ENCODE measurements around the gene ABCC3. TPM values are rescaled to one million over a fixed set of nuclear protein-coding genes. Genes with fewer than 3 reads are reported as not detected.

Gene ABCC3
- total and polyA plus RNA-seq, 9 of the 15 experiments (the other 6 are each of a cell fraction or from before 2014, with no cell fraction given) = 0.03 to 1.6 (median 0.42) TPM; not detected in 5

GRCh38 chr17:50737118-50737698 is 102.5 kb downstream of the ABCC3 start (continued):
- no peak for TF ChIP-seq VEZF1 (CRISPR knock-in tag; IDR thresholded peaks at IDR 0.05)
- TF ChIP-seq KLF13 (tag; IDR thresholded peaks at IDR 0.05; ENCODE audit: borderline replicate concordance, low read depth) = no peak
- TF ChIP-seq ZNF133 (CRISPR knock-in tag; IDR thresholded peaks at IDR 0.05) = no peak
- TF ChIP-seq ZNF655 (CRISPR knock-in tag; IDR thresholded peaks at IDR 0.05) = no peak
- no peak for TF ChIP-seq JUN (IDR thresholded peaks at IDR 0.05; ENCODE audit: borderline replicate concordance, low read depth, low read length)
- no peak for TF ChIP-seq JUN (CRISPR knock-in tag; IDR thresholded peaks at IDR 0.05; ENCODE audit: borderline replicate concordance)
- no peak for TF ChIP-seq BHLHE40 (IDR thresholded peaks at IDR 0.05; ENCODE audit: low read length)

GRCh38 chr17:50739098-50739497 is 104.4 kb downstream of the ABCC3 start:
- in situ Hi-C loops (cut with MboI) (no loop called here), intact Hi-C loops (cut with micrococcal nuclease) (no loop called here)
- no peaks in the 10 kb centered on the region; the same call in 1 of the 2 replicates for H4K20me1 ChIP-seq (replicated peaks; ENCODE audit: control insufficient read depth, insufficient read depth, low read length)
- TSS peak; percentile 8 for BruUV-seq (replicated peaks)
- WGBS (ENCODE audit: insufficient coverage, low coverage, missing lambda C conversion rate) = 71% methylated on average over 2 of the region's 2 CpGs
- H3K9me3 ChIP-seq (replicated peaks; ENCODE audit: control insufficient read depth, insufficient read depth, low read depth, low read length) = no peaks in the 10 kb centered on the region
- H2AFZ ChIP-seq (ENCODE audit: low read depth, low read length) = no peak overlapping the region
- no peaks in the 10 kb centered on the region for H3K4me1 ChIP-seq (replicated peaks in 1 of 2; ENCODE audit: control insufficient read depth in 2 of 2, insufficient read depth in 2 of 2, low read length in 2 of 2)
- POLR2A ChIA-PET = interaction anchor here (0.6 to 1.1 kb wide), 4 partner anchors 11 to 128 kb away, joined by 3 read pairs; partner anchors contain the start of gene WFIKKN2
- H3K27me3 ChIP-seq (ENCODE audit: control insufficient read depth in 2 of 2, insufficient read depth in 2 of 2, low read length in 2 of 2) = no peaks in the 10 kb centered on the region
- FAIRE-seq = no peak
- H3K27ac ChIP-seq (ENCODE audit: extremely low read depth, low read depth, low read length) = no peak overlapping the region
- no peak for ATAC-seq
- DNase-seq (ENCODE audit: extremely low read depth in 1 of 4, low spot score in 3 of 4) = no peak
- H3K9ac ChIP-seq (ENCODE audit: insufficient read depth in 1 of 2, low read depth in 2 of 2, low read length in 2 of 2) = no peak overlapping the region
- H3K4me2 ChIP-seq (ENCODE audit: insufficient read depth, low read length) = no peak overlapping the region
- CTCF ChIA-PET (ENCODE audit: low intra/inter-chr PET ratio) = no interaction called here
- peaks cover 91% of the 10 kb centered on the region for H3K36me3 ChIP-seq (ENCODE audit: control insufficient read depth, insufficient read depth, low read length)
- H3K79me2 ChIP-seq (ENCODE audit: control insufficient read depth, insufficient read depth, low read length) = peaks cover 78% of the 10 kb centered on the region
- no peaks in the 10 kb centered on the region for H3K9me1 ChIP-seq (ENCODE audit: control insufficient read depth, insufficient read depth, low read length)
- H3K4me3 ChIP-seq = no peak overlapping the region
- TF ChIP-seq ZNF282 (CRISPR knock-in tag; IDR thresholded peaks at IDR 0.05) = no peak
- no peak for TF ChIP-seq ARID1B (IDR thresholded peaks at IDR 0.05)
- no peak for TF ChIP-seq FOXA1 (IDR thresholded peaks at IDR 0.05; ENCODE audit: borderline replicate concordance)
- no peak for TF ChIP-seq ZBTB9 (CRISPR knock-in tag; IDR thresholded peaks at IDR 0.05)
- no peak for TF ChIP-seq ZBTB49 (CRISPR knock-in tag; IDR thresholded peaks at IDR 0.05; ENCODE audit: borderline replicate concordance)
- no peak for TF ChIP-seq GTF2B (IDR thresholded peaks at IDR 0.05; ENCODE audit: extremely low read depth, insufficient read length)
- no peak for TF ChIP-seq ZNF717 (CRISPR knock-in tag; IDR thresholded peaks at IDR 0.05)
